DMS153 (cell line): Measurements from ENCODE around the gene NRN1.
"Not testable (repeated sequence)": the region's sequence is repeated elsewhere in the genome, so short reads cannot be mapped to it uniquely, and the experiment has no call there.

Experiments
- DNase-seq: peaks from one replicate; lab custom pipeline; 2025; lab: John Stamatoyannopoulos, UW

The NRN1 gene

GRCh38 chr6:6006428-6007365, at the start of gene NRN1:
NRN1 (minus strand) TSS chr6:6006925; CDS start chr6:6006749, 176 bp downstream.
- no peak for DNase-seq

- no peak for DNase-seq
These were observed 45.5 kb upstream of the NRN1 start for GRCh38 chr6:6052216-6052615.

- no peak for DNase-seq
These were observed 40.0 kb upstream of the NRN1 start for GRCh38 chr6:6046716-6047115.

GRCh38 chr6:6039946-6040509, 33.3 kb upstream of the NRN1 start:
- DNase-seq = no peak

- no peak for DNase-seq
These were observed 30.5 kb upstream of the NRN1 start for GRCh38 chr6:6037179-6037578.

- no peak for DNase-seq
These were observed 27.1 kb upstream of the NRN1 start for GRCh38 chr6:6033858-6034257.

GRCh38 chr6:6026513-6027205, 19.9 kb upstream of the NRN1 start:
- DNase-seq = no peak

GRCh38 chr6:6025736-6026135, 19.0 kb upstream of the NRN1 start:
- DNase-seq = no peak

- no peak for DNase-seq
These were observed 17.5 kb upstream of the NRN1 start for GRCh38 chr6:6024220-6024619.

- not testable (repeated sequence) for DNase-seq
These were observed 16.1 kb upstream of the NRN1 start for GRCh38 chr6:6022841-6023240.

- DNase-seq = peak; percentile 74
These were observed 2.1 kb upstream of the NRN1 start for GRCh38 chr6:6008648-6009421.

GRCh38 chr6:6008089-6008647, 1.4 kb upstream of the NRN1 start:
- DNase-seq = no peak

- peak; percentile 51 for DNase-seq
These were observed 802 bp upstream of the NRN1 start for GRCh38 chr6:6007366-6008088.

- no peak for DNase-seq
These were observed 708 bp downstream of the NRN1 start for GRCh38 chr6:6006006-6006427.

- no peak for DNase-seq
These were observed 1.4 kb downstream of the NRN1 start for GRCh38 chr6:6005051-6006005.

- DNase-seq = no peak
These were observed 2.2 kb downstream of the NRN1 start for GRCh38 chr6:6004390-6004995.

- DNase-seq = no peak
These were observed 2.9 kb downstream of the NRN1 start for GRCh38 chr6:6003621-6004366.

GRCh38 chr6:6002848-6003620, 3.7 kb downstream of the NRN1 start:
- DNase-seq = no peak
